OCI-LY7 (cell line): ENCODE results near the gene METRN.

Experiments
- CTCF ChIP-seq: fragments of 200-600 bp; sonication (generic); conservative IDR thresholded peaks from 2 replicates; pipeline ENCODE4 v1.5.1; 2014; ENCODE audit warnings: mild to moderate bottlenecking, antibody characterized with exemption, low read length, moderate library complexity, mixed read lengths
- EZH2phosphoT487 ChIP-seq: fragments of 200-600 bp; sonication (generic); IDR thresholded peaks from 2 replicates; pipeline ENCODE4 v1.6.1; 2018; ENCODE audit warnings: low read depth, borderline replicate concordance, mild to moderate bottlenecking, mixed run types, antibody characterized with exemption, low read length, moderate library complexity, mixed read lengths

- TF ChIP-seq EZH2phosphoT487 (no peak), CTCF (no peak)
Measured at GRCh38 chr16:704552-705380, 10.2 kb upstream of the METRN start.
